ENCODE measurements around the gene POLR2L. TPM values are rescaled to one million over a fixed set of nuclear protein-coding genes. Genes with fewer than 3 reads are reported as not detected.

The POLR2L gene
- total RNA-seq, 1 experiment from 2014 or later, result 99.7 TPM

DNA sequence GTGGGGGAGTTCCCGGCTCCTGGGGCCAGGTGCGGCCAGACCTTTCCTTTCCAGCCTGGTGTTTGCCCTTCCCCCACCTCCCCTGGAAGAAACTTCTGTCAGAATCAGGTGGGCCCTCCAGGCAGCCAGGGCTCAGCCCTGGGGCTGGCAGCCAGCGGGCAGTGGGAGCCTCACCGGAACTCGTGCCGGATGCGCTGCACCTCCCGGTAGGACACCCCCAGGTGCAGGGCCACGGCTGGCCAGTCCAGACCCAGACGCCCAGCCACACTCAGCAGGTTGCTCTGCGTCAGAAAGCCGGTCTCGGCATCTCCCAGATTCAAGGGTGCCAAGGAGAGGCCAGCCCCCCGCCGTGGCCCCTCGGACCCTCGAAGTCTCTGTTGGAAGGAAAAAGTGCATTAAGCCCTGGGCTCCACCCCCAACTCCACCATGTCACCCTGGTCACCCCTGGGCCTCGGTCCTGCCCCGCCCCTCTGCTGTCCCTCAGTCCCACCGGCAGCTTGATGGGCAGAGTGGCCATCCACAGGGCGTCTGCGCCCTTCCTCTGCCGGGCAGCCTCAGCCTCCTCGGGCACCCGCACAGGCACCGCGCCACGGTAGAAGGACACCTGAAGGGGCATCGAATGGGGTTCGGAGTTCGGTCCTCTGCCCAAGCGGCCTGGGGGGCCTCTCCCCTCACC lies 42.5 kb downstream of the POLR2L start:
- intact Hi-C loops (cut with micrococcal nuclease; ENCODE audit: unreplicated experiment), result loop anchor here (5.0 kb wide), 1 partner anchor 52 kb away; the partner anchor contains the start of gene TALDO1
- TF ChIP-seq EZH2 (IDR thresholded peaks at IDR 0.05; ENCODE audit: low read depth), result no peak
- TF ChIP-seq, protein P1, sequence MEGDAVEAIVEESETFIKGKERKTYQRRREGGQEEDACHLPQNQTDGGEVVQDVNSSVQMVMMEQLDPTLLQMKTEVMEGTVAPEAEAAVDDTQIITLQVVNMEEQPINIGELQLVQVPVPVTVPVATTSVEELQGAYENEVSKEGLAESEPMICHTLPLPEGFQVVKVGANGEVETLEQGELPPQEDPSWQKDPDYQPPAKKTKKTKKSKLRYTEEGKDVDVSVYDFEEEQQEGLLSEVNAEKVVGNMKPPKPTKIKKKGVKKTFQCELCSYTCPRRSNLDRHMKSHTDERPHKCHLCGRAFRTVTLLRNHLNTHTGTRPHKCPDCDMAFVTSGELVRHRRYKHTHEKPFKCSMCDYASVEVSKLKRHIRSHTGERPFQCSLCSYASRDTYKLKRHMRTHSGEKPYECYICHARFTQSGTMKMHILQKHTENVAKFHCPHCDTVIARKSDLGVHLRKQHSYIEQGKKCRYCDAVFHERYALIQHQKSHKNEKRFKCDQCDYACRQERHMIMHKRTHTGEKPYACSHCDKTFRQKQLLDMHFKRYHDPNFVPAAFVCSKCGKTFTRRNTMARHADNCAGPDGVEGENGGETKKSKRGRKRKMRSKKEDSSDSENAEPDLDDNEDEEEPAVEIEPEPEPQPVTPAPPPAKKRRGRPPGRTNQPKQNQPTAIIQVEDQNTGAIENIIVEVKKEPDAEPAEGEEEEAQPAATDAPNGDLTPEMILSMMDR (conservative IDR thresholded peaks at IDR 0.05), result no peak
- no peak overlapping the region for H3K4me3 ChIP-seq
- H3F3A ChIP-seq (ENCODE audit: insufficient read depth, low read depth), result peaks cover 3% of the 10 kb centered on the region; the same call in 1 of the 2 replicates
- H2AFZ ChIP-seq, result no peak overlapping the region
- no peaks in the 10 kb centered on the region for H3K79me2 ChIP-seq (ENCODE audit: low read depth)
- no peaks in the 10 kb centered on the region for H3K9me3 ChIP-seq (ENCODE audit: insufficient read depth, low read depth)
- H3K4me2 ChIP-seq, result no peak overlapping the region
- POLR2A ChIA-PET (ENCODE audit: unreplicated experiment), result no interaction called here
- H3K9me2 ChIP-seq (ENCODE audit: insufficient read depth), result no peaks in the 10 kb centered on the region
- BruUV-seq (replicated peaks), result no TSS peak
- peaks cover 8% of the 10 kb centered on the region for H3K4me1 ChIP-seq (replicated peaks; ENCODE audit: insufficient read depth)
- no peaks in the 10 kb centered on the region for H4K20me1 ChIP-seq (ENCODE audit: insufficient read depth)
- DNase-seq, result peak in 1 of 2 experiments; percentile 30
- no peak overlapping the region for H3K27ac ChIP-seq
- CTCF ChIA-PET, result no interaction called here
- no peaks in the 10 kb centered on the region for H3K36me3 ChIP-seq (ENCODE audit: low read depth)
- no peaks in the 10 kb centered on the region for H3K27me3 ChIP-seq (ENCODE audit: insufficient read depth, low read depth)

DNA sequence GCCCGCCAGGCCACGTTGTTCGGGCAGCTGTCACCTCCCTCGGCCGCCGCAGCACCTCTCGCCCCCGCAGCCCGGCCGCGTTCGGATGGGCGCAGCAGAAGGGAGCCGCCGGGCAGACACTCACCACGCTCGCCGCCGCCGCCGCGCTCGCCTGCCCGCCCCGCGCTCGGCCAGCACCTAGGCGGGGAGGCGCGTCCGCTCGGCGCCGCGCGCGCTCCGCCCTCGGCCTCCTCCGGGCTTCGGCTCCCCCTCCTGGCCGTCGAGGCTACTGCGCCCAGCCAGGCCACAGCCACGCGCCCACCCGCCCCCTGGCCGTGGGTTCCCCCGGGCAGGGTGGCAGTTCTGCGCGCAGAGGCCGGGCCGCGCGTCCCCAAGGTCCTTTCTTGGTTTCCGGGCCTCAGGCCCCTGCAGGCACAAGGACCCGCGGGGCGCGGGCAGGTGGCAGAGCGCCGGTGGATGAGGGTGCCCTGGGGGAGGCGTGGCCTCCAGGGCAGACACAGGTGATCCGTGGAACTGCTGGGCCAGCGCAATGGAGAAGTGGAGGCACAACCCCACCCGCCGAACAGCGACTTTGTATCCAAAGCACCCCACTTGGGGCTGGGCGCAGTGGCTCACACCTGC lies 44.1 kb downstream of the POLR2L start, which contains the start of gene SLC25A22:
TSS of gene SLC25A22 (minus strand) at position 189 of the 621 bp plus-strand sequence. CDS start 3,275 bp downstream, outside the sequence.
- DNase-seq, result peak; percentile 39 to 80
- Histone ChIP-seq H3K27me3 (ENCODE audit: insufficient read depth, low read depth) (no peaks in the 10 kb centered on the region), H3K36me3 (ENCODE audit: low read depth) (no peaks in the 10 kb centered on the region), H4K20me1 (ENCODE audit: insufficient read depth) (no peaks in the 10 kb centered on the region), H3K9me3 (ENCODE audit: insufficient read depth, low read depth) (no peaks in the 10 kb centered on the region), H3K27ac (no peak within 1 kb of the TSS), H2AFZ (peak within 1 kb of the TSS; percentile 73), H3K9me2 (ENCODE audit: insufficient read depth) (no peaks in the 10 kb centered on the region), H3K4me3 (peak within 1 kb of the TSS; percentile 80), H3K4me1 (replicated peaks; ENCODE audit: insufficient read depth) (peaks cover 8% of the 10 kb centered on the region), H3F3A (ENCODE audit: insufficient read depth, low read depth) (peaks cover 3% of the 10 kb centered on the region; the same call in 1 of the 2 replicates), H3K79me2 (ENCODE audit: low read depth) (no peaks in the 10 kb centered on the region), H3K4me2 (peak within 1 kb of the TSS; percentile 77)
- TF ChIP-seq, protein P1 (conservative IDR thresholded peaks at IDR 0.05), result peak; percentile 75
- no peak for TF ChIP-seq EZH2 (IDR thresholded peaks at IDR 0.05; ENCODE audit: low read depth)
- POLR2A ChIA-PET (ENCODE audit: unreplicated experiment), result no interaction called here
- CTCF ChIA-PET, result no interaction called here
- intact Hi-C loops (cut with micrococcal nuclease; ENCODE audit: unreplicated experiment), result loop anchor here (5.0 kb wide), 1 partner anchor 51 kb away; the partner anchor contains the start of gene TALDO1
- no TSS peak for BruUV-seq (replicated peaks)

DNA sequence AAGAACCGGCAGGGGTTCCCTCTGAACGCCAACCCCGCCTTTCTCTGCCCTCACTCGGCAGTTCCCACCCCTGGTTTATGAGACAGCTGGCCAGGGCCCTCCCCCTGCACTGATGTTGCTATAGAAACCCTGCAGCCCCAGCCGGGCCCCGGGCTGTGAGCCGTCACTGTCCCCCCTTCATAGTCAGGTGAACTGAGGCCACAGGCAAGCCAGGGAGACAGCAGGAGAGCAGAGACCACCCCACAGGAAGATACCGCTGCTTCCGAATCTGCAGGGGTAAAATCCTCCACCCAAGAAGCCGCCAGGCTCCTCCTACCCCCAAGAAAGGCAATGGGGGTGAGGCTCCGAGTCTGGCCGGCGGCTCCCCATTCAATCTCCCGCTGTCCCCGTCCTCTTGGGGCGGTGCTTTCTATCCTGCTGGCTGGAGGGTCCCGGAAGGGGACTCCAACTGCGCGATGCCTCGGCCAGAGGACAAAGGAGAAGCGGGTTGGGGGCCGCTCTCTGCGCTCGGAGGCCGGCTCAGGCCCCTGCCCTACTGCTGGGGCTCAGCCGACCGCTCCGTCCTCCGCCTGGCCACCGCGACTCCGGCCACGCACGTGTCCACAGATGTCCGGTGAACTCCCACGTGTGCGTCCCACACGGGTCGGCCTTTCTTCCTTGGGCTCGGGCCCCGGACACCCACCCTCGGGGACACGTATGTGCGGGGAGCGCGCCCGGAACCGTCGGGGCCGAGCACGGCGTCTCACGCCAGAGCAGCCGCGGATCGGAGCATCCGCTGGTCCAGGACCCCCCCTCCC lies 44.8 kb downstream of the POLR2L start:
- Histone ChIP-seq H3K4me1 (replicated peaks; ENCODE audit: insufficient read depth) (peaks cover 8% of the 10 kb centered on the region), H3K27me3 (ENCODE audit: insufficient read depth, low read depth) (no peaks in the 10 kb centered on the region), H3K4me2 (peak overlapping the region; percentile 75), H3F3A (ENCODE audit: insufficient read depth, low read depth) (peaks cover 3% of the 10 kb centered on the region; the same call in 1 of the 2 replicates), H2AFZ (peak overlapping the region; percentile 73), H4K20me1 (ENCODE audit: insufficient read depth) (no peaks in the 10 kb centered on the region), H3K4me3 (peak overlapping the region; percentile 80), H3K36me3 (ENCODE audit: low read depth) (no peaks in the 10 kb centered on the region), H3K9me3 (ENCODE audit: insufficient read depth, low read depth) (no peaks in the 10 kb centered on the region), H3K27ac (no peak overlapping the region), H3K79me2 (ENCODE audit: low read depth) (no peaks in the 10 kb centered on the region), H3K9me2 (ENCODE audit: insufficient read depth) (no peaks in the 10 kb centered on the region)
- DNase-seq, result peak; percentile 35 to 57
- POLR2A ChIA-PET (ENCODE audit: unreplicated experiment), result interaction anchor here (0.7 kb wide), 1 partner anchor 38 kb away, joined by 5 read pairs; no protein-coding TSS in a partner anchor
- no peak for TF ChIP-seq EZH2 (IDR thresholded peaks at IDR 0.05; ENCODE audit: low read depth)
- TF ChIP-seq, protein P1 (conservative IDR thresholded peaks at IDR 0.05), result no peak
- intact Hi-C loops (cut with micrococcal nuclease; ENCODE audit: unreplicated experiment), result loop anchor here (5.0 kb wide), 1 partner anchor 50 kb away; the partner anchor contains the start of gene TALDO1
- CTCF ChIA-PET, result no interaction called here
- TSS peak; percentile 15 for BruUV-seq (replicated peaks)

Data from PC-9 (cell line).